Measurements from ENCODE around the gene MAK.

GRCh38 chr6:10854922-10855632, 16.7 kb upstream of the MAK start:
- TF ChIP-seq REST (IDR thresholded peaks at IDR 0.05; ENCODE audit: low read depth) = no peak
- TF ChIP-seq CTCF (IDR thresholded peaks at IDR 0.05 in 2 of 3, conservative IDR thresholded peaks at IDR 0.05 in 1 of 3; ENCODE audit: borderline replicate concordance in 1 of 3, insufficient read depth in 1 of 3, low read depth in 2 of 3, low read length in 2 of 3) = no peak
- TF ChIP-seq POLR2A (IDR thresholded peaks at IDR 0.05; ENCODE audit: borderline replicate concordance, extremely low read depth, insufficient read depth, insufficient read length) = no peak
- no peak for TF ChIP-seq ZNF274 (IDR thresholded peaks at IDR 0.05; ENCODE audit: low read depth, low read length)
- no peak for TF ChIP-seq MAX (IDR thresholded peaks at IDR 0.05)
- no peak for TF ChIP-seq ATF3 (IDR thresholded peaks at IDR 0.05)
- no peak for TF ChIP-seq EZH2 (IDR thresholded peaks at IDR 0.05)
- TF ChIP-seq RAD21 (IDR thresholded peaks at IDR 0.05; ENCODE audit: low read depth) = no peak
- no peak for TF ChIP-seq EZH2phosphoT487 (IDR thresholded peaks at IDR 0.05; ENCODE audit: borderline replicate concordance)
- no peak for TF ChIP-seq SIN3A (IDR thresholded peaks at IDR 0.05; ENCODE audit: low read depth)
- no peak for TF ChIP-seq SP1 (IDR thresholded peaks at IDR 0.05; ENCODE audit: low read depth)
- no peak for TF ChIP-seq YY1 (IDR thresholded peaks at IDR 0.05; ENCODE audit: extremely low read depth, insufficient replicate concordance, low read depth, low read length)
